Stimulated activated CD8-positive, alpha-beta memory T cell treated with anti-CD3 and anti-CD28 coated beads, Interleukin-15, amount 100 ng/mL, for 48 hours (primary cell): ENCODE measurements around the gene ST6GALNAC3.
"Not testable (repeated sequence)": the region's sequence is repeated elsewhere in the genome, so short reads cannot be mapped to it uniquely, and the experiment has no call there.

ENCODE experiments used
- DNase-seq, 2 donors: peaks; one replicate each; pipeline ENCODE4 v3.0.0-alpha.2; 2020; ENCODE audit warnings: low read depth in 2 of 2

Gene ST6GALNAC3

GRCh38 chr1:76106719-76107235 lies 32.2 kb downstream of the ST6GALNAC3 start:
- DNase-seq, result no peak

GRCh38 chr1:76109404-76109803 lies 34.9 kb downstream of the ST6GALNAC3 start:
- no peak for DNase-seq

- no peak for DNase-seq
These were observed 35.5 kb downstream of the ST6GALNAC3 start for GRCh38 chr1:76109901-76110560.

- DNase-seq, result no peak
These were observed 36.1 kb downstream of the ST6GALNAC3 start for GRCh38 chr1:76110666-76111065.

GRCh38 chr1:76112321-76112720 lies 37.8 kb downstream of the ST6GALNAC3 start:
- DNase-seq, result not testable (repeated sequence)

- no peak for DNase-seq
These were observed 38.9 kb downstream of the ST6GALNAC3 start for GRCh38 chr1:76113446-76113845.

- no peak for DNase-seq
These were observed 40.6 kb downstream of the ST6GALNAC3 start for GRCh38 chr1:76115171-76115570.

- DNase-seq, result no peak
These were observed 47.3 kb downstream of the ST6GALNAC3 start for GRCh38 chr1:76121850-76122249.

GRCh38 chr1:76122271-76122670 lies 47.7 kb downstream of the ST6GALNAC3 start:
- no peak for DNase-seq

- not testable (repeated sequence) for DNase-seq
These were observed 49.0 kb downstream of the ST6GALNAC3 start for GRCh38 chr1:76123411-76124064.

GRCh38 chr1:76124196-76124595 lies 49.6 kb downstream of the ST6GALNAC3 start:
- DNase-seq, result no peak

- no peak for DNase-seq
These were observed 51.1 kb downstream of the ST6GALNAC3 start for GRCh38 chr1:76125473-76126219.

GRCh38 chr1:76128096-76128495 lies 53.5 kb downstream of the ST6GALNAC3 start:
- DNase-seq, result no peak

- DNase-seq, result no peak
These were observed 55.2 kb downstream of the ST6GALNAC3 start for GRCh38 chr1:76129731-76130130.

- no peak for DNase-seq
These were observed 56.4 kb downstream of the ST6GALNAC3 start for GRCh38 chr1:76130992-76131391.

GRCh38 chr1:76133977-76134376 lies 59.4 kb downstream of the ST6GALNAC3 start:
- DNase-seq, result no peak

- no peak for DNase-seq
These were observed 61.3 kb downstream of the ST6GALNAC3 start for GRCh38 chr1:76135835-76136234.

- DNase-seq, result no peak
These were observed 62.3 kb downstream of the ST6GALNAC3 start for GRCh38 chr1:76136894-76137293.

GRCh38 chr1:76137746-76138145 lies 63.2 kb downstream of the ST6GALNAC3 start:
- DNase-seq, result no peak

GRCh38 chr1:76138217-76138616 lies 63.7 kb downstream of the ST6GALNAC3 start:
- no peak for DNase-seq

GRCh38 chr1:76140227-76140626 lies 65.7 kb downstream of the ST6GALNAC3 start:
- DNase-seq, result no peak

- no peak for DNase-seq
These were observed 67.4 kb downstream of the ST6GALNAC3 start for GRCh38 chr1:76141929-76142328.
